ENCODE results near the gene PHF12.
A peak's percentile ranks its signal among the peaks of the same experiment; 100 is the strongest.

The PHF12 gene

DNA sequence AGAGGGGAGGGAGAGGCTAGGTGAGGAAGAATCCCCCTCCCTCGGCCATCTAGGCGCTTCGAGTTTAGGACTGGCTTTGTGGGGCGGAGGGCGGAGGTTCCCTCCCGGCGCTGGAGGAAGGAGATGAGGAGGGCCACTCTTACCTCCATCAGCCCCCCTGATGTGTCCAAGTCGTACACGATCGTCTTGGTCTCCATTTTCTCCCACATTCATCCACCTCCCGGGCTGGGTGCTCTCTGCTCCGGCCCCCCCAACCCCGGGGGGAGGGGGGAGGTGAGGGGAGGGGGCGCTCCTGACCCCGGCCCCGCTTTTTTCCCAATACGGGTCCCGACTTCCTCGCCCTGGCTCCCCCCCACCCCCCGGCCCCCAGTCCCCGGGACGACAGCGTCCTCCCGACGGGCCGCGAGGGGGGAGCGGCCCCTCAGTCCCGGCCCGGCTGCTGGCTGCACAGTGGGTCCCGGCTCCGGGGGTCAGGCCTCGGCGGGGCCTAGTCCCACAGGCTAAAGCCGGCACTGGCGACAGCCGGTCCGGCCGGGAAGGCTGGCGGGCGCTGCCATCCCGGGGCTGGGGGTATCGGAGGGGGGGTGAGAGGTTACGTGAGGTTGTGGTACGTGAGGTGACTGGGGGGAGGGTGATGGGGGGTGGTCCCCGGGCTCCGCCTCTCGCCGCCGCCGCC is 428 bp downstream of the PHF12 start:
- H3K36me3 Mint-ChIP-seq, result peaks cover 4% of the 10 kb centered on the region
- H3K4me1 Mint-ChIP-seq, result peaks cover 30% of the 10 kb centered on the region
- no peaks in the 10 kb centered on the region for H3K9me3 Mint-ChIP-seq
- H3K27me3 Mint-ChIP-seq, result no peaks in the 10 kb centered on the region
- H3K4me3 Mint-ChIP-seq, result peak overlapping the region; percentile 95
- peak overlapping the region; percentile 84 for H3K27ac Mint-ChIP-seq

DNA sequence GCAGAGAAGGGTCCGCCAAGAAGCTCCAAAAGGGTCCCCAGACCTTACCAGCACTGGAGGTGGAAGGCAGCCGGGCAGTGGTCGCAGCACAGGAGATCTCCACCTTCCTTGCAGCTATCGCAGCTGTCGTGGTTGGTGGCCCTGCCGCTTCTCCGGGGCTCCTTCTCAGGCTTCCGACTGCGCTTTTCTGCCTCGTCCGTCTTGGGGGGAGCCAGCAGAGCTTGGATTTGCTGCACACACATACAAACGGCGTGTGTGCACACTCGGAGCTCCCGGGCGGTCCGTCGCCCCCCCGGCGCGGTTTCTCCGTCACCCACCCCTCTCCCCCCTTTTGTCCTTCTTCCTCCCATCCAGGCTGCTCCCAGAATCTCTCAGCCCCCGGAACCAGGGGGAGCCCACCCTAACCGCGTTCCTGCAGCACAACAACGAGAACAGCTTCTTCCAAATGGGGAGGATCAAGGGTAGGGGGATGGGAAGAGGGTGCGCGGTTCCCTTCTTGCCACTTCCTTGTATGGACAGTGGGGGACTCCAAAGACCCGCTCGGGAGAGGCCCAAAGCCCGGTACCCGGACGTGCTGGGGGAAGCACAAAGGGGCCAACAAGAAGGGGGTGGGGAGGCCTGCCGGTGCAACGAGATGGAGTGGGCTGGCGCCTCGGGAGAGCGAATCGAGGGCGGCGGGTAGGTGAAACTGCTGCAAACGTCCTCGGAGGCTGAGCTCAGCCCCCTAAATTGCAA is 1.1 kb downstream of the PHF12 start:
- peak overlapping the region; percentile 95 for H3K4me3 Mint-ChIP-seq
- no peaks in the 10 kb centered on the region for H3K9me3 Mint-ChIP-seq
- no peaks in the 10 kb centered on the region for H3K27me3 Mint-ChIP-seq
- H3K36me3 Mint-ChIP-seq, result peaks cover 4% of the 10 kb centered on the region
- H3K27ac Mint-ChIP-seq, result peak overlapping the region; percentile 84
- peaks cover 37% of the 10 kb centered on the region for H3K4me1 Mint-ChIP-seq

DNA sequence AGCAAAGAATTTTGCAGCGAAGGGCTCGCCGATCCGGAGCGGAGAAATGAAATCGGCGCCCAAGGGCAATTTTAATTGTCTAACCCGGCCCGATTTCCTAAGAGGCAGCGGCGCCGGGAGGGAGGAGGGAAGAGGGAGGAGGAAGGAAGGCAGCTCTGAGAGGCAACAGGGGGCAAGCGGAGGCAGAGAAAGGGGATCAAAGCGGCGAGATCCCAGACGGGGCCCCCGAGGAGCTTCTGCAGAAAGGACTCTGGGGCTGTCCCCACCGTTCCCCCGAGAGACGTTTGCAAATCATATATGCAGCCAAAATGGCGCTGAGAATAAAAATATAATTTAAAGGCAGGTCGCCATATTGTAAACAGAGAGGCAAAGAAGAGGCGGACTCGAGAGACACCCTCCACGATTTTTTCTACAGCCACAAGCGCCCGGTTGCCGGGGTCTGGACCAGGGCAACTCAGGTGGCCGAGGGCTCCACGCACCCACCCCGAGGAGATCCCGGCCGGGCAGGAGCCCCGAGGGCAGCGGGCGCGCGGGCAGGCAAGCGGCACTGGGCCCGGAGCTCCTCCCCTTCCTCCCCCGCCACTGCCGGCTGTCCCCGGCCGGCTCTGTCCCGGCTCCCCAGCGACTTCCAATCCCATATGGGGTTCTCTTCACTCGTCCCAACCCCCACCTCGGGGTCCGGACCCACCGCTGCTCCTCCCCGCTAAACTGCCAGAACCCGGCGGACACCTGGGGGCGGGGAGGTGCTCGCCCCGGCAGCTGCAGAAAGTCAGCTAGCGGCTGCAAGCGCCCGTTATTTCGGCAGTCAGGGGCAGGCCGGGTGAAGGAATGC is 1.9 kb downstream of the PHF12 start:
- Mint-ChIP-seq H3K27me3 (no peaks in the 10 kb centered on the region), H3K4me3 (peak overlapping the region; percentile 95), H3K4me1 (peaks cover 45% of the 10 kb centered on the region), H3K9me3 (no peaks in the 10 kb centered on the region), H3K27ac (peak overlapping the region; percentile 86), H3K36me3 (peaks cover 5% of the 10 kb centered on the region)

DNA sequence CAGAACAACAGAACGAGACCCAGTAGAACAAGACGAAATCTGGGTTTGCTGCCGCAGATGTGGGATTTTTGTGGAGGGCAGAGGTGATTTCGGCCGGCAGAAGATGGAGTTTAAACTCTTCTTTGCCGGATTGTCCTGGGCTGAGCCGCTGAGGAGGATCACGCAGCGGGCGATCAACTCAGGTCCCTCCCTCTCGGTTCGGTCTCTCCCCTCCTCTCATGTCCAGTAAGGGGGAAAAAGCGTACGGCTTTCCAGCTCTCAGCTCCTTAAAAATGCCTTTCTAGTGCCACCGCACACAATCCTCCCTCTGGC is 2.5 kb downstream of the PHF12 start:
- no peaks in the 10 kb centered on the region for H3K27me3 Mint-ChIP-seq
- peaks cover 7% of the 10 kb centered on the region for H3K36me3 Mint-ChIP-seq
- peak overlapping the region; percentile 86 for H3K27ac Mint-ChIP-seq
- peak overlapping the region; percentile 95 for H3K4me3 Mint-ChIP-seq
- peaks cover 50% of the 10 kb centered on the region for H3K4me1 Mint-ChIP-seq
- H3K9me3 Mint-ChIP-seq, result no peaks in the 10 kb centered on the region

DNA sequence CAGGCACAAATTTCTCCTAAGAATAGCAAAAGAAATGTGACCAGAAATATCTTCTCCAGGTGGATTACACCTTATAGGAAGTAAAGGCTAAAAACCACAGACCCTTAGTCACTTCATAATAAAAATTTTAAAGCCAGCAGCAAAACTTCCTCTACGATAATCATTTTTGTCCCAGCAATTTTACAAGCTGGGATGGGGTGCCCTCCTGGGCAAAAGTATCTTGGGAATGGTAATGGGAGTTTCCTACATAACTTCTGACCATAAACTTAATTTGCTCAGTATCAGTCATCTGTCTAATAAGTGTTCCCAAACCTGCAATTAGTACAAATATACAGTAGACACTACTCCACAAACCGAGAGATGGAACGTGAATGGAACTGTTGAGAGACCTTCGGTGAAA is 3.0 kb downstream of the PHF12 start:
- no peaks in the 10 kb centered on the region for H3K27me3 Mint-ChIP-seq
- peak overlapping the region; percentile 95 for H3K4me3 Mint-ChIP-seq
- H3K27ac Mint-ChIP-seq, result peak overlapping the region; percentile 86
- peaks cover 55% of the 10 kb centered on the region for H3K4me1 Mint-ChIP-seq
- H3K9me3 Mint-ChIP-seq, result no peaks in the 10 kb centered on the region
- peaks cover 7% of the 10 kb centered on the region for H3K36me3 Mint-ChIP-seq

DNA sequence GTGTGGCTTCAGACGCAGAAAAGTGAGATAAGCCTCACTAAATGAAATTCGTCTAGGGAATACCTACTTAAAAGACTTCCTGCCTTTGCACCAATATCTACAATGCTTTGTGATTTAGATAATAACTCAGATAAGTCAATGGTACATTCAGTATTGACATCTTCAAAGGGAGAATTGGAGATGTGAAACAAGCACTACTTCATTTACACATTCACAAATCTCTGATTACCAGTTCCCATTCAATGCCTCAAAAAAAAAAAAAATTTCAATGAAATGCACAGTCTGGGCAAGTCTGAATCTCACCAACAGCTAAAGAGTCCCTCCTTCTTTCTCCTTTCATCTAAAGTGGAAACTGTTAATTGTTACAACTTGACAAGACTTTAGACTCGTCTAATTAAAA is 3.7 kb downstream of the PHF12 start:
- peaks cover 62% of the 10 kb centered on the region for H3K4me1 Mint-ChIP-seq

DNA sequence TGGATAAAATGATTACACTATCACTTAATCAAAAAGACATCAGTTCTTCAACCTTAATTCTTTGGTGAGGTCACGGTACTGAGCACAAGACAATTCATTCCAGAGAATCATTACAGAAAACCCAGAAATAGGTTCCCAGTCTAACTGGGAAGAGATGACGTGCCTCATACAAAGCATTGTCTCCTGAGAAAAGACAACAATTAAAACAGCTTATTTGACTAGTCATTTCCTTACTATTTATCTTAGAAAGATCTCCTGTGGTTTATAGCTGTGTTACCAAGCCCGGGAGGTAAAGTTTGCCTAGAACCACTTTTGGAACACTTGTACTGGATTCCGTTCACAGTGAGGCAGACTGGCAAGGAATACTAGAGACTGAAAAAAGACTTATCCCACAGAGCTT is 5.1 kb downstream of the PHF12 start:
- Mint-ChIP-seq H3K36me3 (peaks cover 10% of the 10 kb centered on the region), H3K27me3 (no peaks in the 10 kb centered on the region), H3K4me3 (peak overlapping the region; percentile 34), H3K27ac (peak overlapping the region; percentile 83), H3K4me1 (peaks cover 70% of the 10 kb centered on the region), H3K9me3 (no peaks in the 10 kb centered on the region)

More for the DNA sequence above, 3.7 kb downstream of the PHF12 start:
- Mint-ChIP-seq H3K36me3 (peaks cover 7% of the 10 kb centered on the region), H3K4me3 (peak overlapping the region; percentile 95), H3K9me3 (no peaks in the 10 kb centered on the region), H3K27me3 (no peaks in the 10 kb centered on the region), H3K27ac (peak overlapping the region; percentile 86)

DNA sequence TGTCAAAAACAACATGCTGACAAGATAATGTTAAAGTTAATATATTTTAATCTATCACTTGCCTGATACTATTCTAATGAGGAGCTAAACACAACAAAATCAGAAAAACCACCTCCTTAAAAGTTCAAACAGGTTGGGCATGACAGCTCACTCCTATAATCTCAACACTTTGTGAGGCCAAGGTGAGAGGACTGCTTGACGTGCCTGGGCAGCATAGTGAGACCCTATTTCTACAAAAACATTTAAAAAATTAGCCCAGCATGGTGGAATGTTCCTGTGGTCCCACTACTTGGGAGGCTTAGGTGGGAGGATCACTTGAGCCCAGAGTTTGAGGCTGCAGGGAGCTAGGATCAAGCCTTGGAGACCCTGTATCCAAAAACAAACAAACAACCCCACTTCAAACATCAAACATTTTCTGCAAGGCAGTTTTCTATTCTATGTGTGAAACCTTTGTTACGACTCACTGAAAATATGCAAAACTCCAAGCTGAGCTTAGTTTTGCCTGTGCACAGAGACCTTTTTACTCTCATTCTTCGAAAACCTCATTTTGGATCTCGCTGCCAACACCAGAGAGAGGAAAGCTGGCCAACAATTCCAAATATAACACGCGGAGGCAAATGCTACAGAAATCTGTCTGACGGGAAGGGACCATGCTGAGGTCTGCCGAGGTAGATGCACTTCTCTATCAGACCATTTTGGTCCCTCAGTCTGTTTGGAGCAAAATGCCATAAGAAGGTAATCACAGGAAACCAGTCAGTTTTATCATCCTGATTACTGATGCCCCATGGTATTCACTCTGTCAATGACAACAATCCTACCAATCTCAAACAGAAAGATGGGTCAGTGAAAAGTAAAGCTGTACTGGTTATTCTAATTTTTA is 6.2 kb downstream of the PHF12 start:
- Mint-ChIP-seq H3K27me3 (no peaks in the 10 kb centered on the region), H3K36me3 (peaks cover 10% of the 10 kb centered on the region), H3K9me3 (no peaks in the 10 kb centered on the region), H3K4me3 (peak overlapping the region; percentile 26), H3K4me1 (peaks cover 82% of the 10 kb centered on the region), H3K27ac (peak overlapping the region; percentile 14)

DNA sequence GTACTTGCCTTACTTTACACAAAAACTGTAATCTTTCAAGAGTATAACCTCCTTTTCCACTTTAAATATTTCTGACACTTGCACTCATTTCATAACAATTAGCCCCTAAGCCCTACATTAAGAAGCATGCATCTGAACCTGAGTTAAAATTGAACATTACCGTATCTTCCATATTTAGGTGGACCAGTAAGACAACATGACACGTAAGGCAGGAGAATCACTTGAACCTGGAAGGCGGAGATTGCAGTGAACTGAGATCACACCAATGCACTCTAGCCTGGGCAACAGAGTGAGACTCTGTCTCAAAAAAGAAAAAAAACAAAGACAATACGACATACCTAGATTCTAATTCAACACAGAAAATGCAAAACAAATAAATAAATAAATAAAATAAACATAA is 7.0 kb downstream of the PHF12 start:
- no peaks in the 10 kb centered on the region for H3K9me3 Mint-ChIP-seq
- peak overlapping the region; percentile 7 for H3K4me3 Mint-ChIP-seq
- H3K36me3 Mint-ChIP-seq, result peaks cover 10% of the 10 kb centered on the region
- no peaks in the 10 kb centered on the region for H3K27me3 Mint-ChIP-seq
- H3K27ac Mint-ChIP-seq, result no peak overlapping the region
- H3K4me1 Mint-ChIP-seq, result peaks cover 89% of the 10 kb centered on the region

DNA sequence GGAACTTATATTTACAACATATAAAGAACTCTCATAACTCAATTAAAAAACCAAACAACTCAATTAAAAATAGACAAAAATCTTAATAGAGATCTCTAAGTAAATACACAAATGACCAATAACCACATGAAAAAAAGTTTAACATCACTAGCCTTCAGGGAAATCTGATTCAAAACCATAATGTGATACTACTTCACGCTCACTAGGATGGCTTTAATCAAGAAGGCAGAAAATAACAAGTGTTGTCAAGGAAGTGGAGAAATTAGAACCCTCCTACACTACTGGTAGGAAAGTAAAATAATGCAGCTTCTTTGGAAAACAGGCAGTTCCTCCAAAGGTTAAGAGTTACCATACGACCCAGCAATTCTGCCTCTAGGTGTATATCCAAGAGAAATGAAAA is 8.4 kb downstream of the PHF12 start:
- Mint-ChIP-seq H3K9me3 (no peaks in the 10 kb centered on the region), H3K27ac (no peak overlapping the region), H3K4me3 (no peak overlapping the region), H3K36me3 (peaks cover 10% of the 10 kb centered on the region), H3K27me3 (no peaks in the 10 kb centered on the region), H3K4me1 (peaks cover 93% of the 10 kb centered on the region)

DNA sequence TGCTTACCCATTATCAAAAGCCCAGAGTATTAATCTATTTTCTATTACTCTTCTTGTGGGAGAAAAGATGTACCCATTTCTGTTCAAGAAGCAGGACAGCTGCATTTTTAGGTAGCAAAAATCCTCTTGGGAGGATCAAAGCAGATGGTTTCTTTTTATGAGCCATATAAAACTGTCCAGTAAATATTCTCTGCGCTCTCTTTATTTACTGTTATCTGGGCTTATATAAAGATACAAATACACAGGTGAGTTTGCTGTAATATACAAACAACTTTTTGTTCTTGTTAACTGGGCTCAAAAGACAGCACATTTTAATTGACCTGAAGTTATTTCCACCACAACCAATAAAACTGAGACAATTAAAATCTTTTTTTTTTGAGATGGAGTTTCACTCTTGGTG is 10.1 kb downstream of the PHF12 start:
- Mint-ChIP-seq H3K4me1 (peaks cover 92% of the 10 kb centered on the region), H3K27me3 (no peaks in the 10 kb centered on the region), H3K9me3 (no peaks in the 10 kb centered on the region), H3K36me3 (peaks cover 8% of the 10 kb centered on the region), H3K4me3 (no peak overlapping the region), H3K27ac (no peak overlapping the region)

DNA sequence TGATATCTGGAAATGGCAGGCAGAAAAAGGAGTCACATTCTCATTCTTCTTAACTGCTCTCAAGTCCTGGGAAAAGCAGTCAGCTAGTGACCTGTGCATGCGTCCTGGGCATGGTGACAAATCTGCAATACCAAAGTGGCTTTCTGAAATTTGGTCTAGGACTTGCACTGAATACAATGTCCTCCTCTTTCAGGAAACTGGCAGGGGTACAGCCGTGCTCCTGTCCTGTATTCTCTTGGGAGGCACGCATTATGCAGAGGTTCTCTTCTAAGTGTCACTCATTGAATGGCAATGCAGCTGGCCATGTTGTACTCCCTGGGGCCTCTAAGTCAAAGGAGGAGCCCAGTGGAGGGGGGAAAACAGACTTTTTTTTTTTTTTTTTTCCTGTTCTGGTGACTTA is 10.6 kb downstream of the PHF12 start:
- H3K4me3 Mint-ChIP-seq, result peak overlapping the region; percentile 38
- peaks cover 8% of the 10 kb centered on the region for H3K36me3 Mint-ChIP-seq
- H3K27me3 Mint-ChIP-seq, result no peaks in the 10 kb centered on the region
- H3K4me1 Mint-ChIP-seq, result peaks cover 92% of the 10 kb centered on the region
- H3K9me3 Mint-ChIP-seq, result no peaks in the 10 kb centered on the region
- peak overlapping the region; percentile 8 for H3K27ac Mint-ChIP-seq

DNA sequence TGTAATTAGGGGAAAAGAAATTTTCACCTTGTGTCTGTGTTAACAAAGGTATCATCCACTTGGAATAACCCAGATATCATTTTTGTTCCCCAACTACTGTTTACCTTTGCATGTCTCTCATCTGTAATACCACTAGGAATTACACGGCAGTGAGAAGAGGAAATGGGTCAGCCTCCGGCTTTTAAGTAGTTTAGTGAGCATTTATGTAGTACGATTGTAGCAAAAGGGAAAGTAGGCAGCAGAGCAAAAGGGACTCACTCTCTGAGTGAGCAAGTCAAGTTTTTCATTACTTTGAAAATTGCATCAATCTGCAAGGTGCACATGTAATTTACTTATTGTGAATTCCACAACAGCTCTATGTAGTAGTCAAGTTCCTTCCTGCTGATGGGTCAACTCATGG is 11.2 kb downstream of the PHF12 start:
- Mint-ChIP-seq H3K9me3 (no peaks in the 10 kb centered on the region), H3K4me1 (peaks cover 91% of the 10 kb centered on the region), H3K27me3 (no peaks in the 10 kb centered on the region), H3K4me3 (peak overlapping the region; percentile 38), H3K36me3 (peaks cover 8% of the 10 kb centered on the region), H3K27ac (peak overlapping the region; percentile 13)

DNA sequence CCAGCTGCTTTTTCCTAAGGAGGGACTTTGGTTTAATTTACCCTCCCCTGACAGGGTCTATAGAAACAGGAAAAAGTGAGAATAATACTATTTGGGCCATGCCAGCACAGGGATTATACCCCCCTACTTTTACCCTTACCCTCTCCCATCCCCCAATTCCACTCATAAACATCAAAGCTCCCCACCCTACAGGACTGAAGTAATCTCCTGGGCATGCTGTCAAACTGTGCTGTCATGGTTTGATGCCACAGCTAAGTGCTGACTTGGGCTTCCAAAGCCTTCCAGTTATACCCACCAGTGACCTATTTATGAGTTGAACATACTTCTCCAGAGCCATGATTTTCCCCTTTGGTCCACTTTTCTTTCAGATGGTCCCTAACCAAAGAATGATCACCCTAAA is 12.8 kb downstream of the PHF12 start:
- H3K36me3 Mint-ChIP-seq, result peaks cover 6% of the 10 kb centered on the region
- peak overlapping the region; percentile 5 for H3K4me3 Mint-ChIP-seq
- H3K27ac Mint-ChIP-seq, result peak overlapping the region; percentile 68
- H3K4me1 Mint-ChIP-seq, result peaks cover 86% of the 10 kb centered on the region
- H3K9me3 Mint-ChIP-seq, result no peaks in the 10 kb centered on the region
- H3K27me3 Mint-ChIP-seq, result no peaks in the 10 kb centered on the region

DNA sequence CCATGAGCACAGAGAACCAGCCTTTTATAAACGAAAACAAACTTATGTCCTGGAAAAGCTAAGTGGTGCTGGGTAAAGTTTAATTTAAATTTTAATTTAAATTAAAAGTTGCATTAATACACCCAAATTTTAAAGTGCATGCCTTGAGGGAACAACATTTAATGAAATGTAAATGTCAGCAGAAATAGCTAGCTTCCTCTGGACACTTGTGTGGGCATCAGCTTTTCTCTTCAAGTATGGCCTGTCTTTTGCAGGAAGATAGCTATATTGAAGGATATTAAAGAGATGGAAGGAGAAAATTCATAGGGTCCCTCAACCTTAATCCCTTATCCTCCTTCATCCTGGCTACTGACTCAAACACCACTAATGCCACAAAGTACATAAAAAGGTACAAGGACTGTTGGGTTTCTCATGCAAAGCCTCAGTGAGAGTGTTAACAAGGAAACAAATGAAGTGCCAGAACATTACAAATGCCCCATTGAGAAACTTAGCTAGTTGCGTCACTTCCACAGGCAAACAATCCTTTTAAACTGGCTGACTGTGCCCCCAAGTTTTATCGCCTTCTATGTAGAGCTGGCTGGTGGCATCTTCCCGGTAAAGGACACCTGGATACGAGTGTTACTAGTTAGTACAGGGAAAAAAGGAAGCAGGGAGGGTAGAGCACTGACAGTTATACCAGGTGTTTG is 14.1 kb downstream of the PHF12 start:
- H3K4me3 Mint-ChIP-seq, result no peak overlapping the region
- no peaks in the 10 kb centered on the region for H3K27me3 Mint-ChIP-seq
- peaks cover 6% of the 10 kb centered on the region for H3K36me3 Mint-ChIP-seq
- no peaks in the 10 kb centered on the region for H3K9me3 Mint-ChIP-seq
- H3K4me1 Mint-ChIP-seq, result peaks cover 83% of the 10 kb centered on the region
- H3K27ac Mint-ChIP-seq, result peak overlapping the region; percentile 89
